ENCODE results near the gene GCM1. TPM values are rescaled to one million over a fixed set of nuclear protein-coding genes. Genes with fewer than 3 reads are reported as not detected.

The GCM1 gene
- total and polyA plus RNA-seq, 8 donors: 0.05 TPM; not detected in 7

DNA sequence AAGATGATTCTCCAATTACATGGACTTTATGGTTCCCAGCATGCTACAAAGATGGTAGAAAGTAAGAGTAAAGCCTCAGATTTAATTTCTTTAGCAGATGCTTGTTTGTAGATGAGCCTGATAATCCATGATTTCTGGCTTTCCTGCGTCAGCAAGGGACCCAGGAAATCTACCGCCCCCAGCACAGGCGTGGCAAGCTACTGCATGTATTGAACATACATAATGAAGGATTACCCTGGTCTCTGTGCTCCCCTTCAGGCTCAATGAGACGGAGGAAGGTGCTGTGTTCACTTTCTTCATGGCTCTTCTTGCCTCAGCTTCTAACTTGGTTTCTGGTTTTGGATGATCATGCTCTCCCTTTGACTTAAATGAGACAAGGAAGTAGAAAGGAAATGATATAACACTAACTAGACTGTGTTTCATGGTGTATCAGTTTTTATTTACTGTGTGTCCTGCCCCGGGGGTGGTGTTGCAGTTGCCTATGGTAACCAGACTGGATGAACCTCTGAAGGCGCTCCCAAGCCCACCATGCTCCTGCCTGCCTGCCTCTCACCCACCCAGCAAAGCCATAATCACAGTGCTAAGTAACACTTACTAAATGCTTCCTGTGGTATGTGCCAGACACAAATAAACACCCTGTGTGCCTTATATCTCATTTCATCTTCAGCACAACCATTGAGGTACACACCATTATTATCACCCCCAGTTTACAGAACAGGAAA, 17.9 kb downstream of the GCM1 start:
- no peak overlapping the region for H3K27ac ChIP-seq
- H3K27me3 ChIP-seq: no peaks in the 10 kb centered on the region
- no peaks in the 10 kb centered on the region for H3K36me3 ChIP-seq
- no peak for TF ChIP-seq POLR2A (IDR thresholded peaks at IDR 0.05)
- TF ChIP-seq, protein P1, sequence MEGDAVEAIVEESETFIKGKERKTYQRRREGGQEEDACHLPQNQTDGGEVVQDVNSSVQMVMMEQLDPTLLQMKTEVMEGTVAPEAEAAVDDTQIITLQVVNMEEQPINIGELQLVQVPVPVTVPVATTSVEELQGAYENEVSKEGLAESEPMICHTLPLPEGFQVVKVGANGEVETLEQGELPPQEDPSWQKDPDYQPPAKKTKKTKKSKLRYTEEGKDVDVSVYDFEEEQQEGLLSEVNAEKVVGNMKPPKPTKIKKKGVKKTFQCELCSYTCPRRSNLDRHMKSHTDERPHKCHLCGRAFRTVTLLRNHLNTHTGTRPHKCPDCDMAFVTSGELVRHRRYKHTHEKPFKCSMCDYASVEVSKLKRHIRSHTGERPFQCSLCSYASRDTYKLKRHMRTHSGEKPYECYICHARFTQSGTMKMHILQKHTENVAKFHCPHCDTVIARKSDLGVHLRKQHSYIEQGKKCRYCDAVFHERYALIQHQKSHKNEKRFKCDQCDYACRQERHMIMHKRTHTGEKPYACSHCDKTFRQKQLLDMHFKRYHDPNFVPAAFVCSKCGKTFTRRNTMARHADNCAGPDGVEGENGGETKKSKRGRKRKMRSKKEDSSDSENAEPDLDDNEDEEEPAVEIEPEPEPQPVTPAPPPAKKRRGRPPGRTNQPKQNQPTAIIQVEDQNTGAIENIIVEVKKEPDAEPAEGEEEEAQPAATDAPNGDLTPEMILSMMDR (IDR thresholded peaks at IDR 0.05): no peak
- TF ChIP-seq EP300 (IDR thresholded peaks at IDR 0.05): no peak
- no peak for TF ChIP-seq POLR2AphosphoS5 (IDR thresholded peaks at IDR 0.05)
- intact Hi-C loops (cut with DNase I; ENCODE audit: low total_unique reads): no loop called here
- WGBS, 5 donors: 72 to 92% (median 82%) methylated on average over 6 of the region's 6 CpGs
- no peak overlapping the region for H3K4me3 ChIP-seq
- no peaks in the 10 kb centered on the region for H3K9me3 ChIP-seq
- DNase-seq: no peak
- H3K4me1 ChIP-seq: no peaks in the 10 kb centered on the region

DNA sequence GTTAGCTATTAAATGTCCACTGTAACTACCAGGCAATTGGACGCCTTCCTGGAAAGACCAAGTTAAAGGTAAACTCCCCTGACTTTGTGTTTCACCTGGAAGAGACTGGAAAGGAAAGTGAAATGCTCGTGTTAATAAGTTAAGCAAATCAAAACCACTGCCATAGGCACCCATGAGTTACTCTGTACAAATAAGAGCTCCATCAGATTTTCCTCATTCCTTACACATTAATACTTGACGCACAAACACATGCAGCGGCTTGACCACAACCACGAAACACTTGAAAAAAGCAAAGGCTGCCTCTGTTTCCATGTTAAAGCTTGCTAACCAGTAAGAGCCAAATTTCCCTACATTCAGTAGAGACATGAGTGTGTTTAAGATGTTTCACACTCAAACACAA, 19.8 kb downstream of the GCM1 start:
- TF ChIP-seq EP300 (IDR thresholded peaks at IDR 0.05): no peak
- no peak for TF ChIP-seq POLR2AphosphoS5 (IDR thresholded peaks at IDR 0.05)
- TF ChIP-seq, protein P1 (IDR thresholded peaks at IDR 0.05): no peak
- TF ChIP-seq POLR2A (IDR thresholded peaks at IDR 0.05): no peak
- 22 to 59% (median 51%) methylated on average over 5 of the region's 5 CpGs for WGBS, 5 donors
- H3K4me1 ChIP-seq: no peaks in the 10 kb centered on the region
- intact Hi-C loops (cut with DNase I; ENCODE audit: low total_unique reads): no loop called here
- H3K9me3 ChIP-seq: no peaks in the 10 kb centered on the region
- no peak overlapping the region for H3K4me3 ChIP-seq
- H3K27me3 ChIP-seq: no peaks in the 10 kb centered on the region
- no peaks in the 10 kb centered on the region for H3K36me3 ChIP-seq
- H3K27ac ChIP-seq: peak overlapping the region in 3 of 5 donors; percentile 42 to 79 (median 65)
- peak in 1 of 2 donors; percentile 23 for DNase-seq

DNA sequence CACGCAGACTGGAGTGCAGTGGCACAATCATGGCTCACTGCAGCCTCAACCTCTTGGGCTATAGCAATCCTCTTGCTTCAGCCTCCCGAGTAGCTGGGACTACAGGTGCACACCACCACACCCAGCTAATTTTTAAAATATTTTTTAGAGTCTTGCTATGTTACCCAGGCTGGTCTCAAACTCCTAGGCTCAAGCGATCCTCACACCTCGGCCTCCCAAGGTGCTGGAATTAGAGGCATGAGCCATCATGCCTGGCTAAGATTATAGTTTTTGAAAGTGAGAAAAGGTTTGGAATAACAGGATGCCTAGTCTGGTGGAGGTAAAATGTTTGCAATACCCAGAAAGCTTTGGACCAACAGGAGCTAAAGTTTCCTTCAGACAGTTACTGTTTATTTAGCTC, 23.4 kb downstream of the GCM1 start:
- DNase-seq: no peak
- Histone ChIP-seq H3K4me3 (no peak overlapping the region), H3K36me3 (no peaks in the 10 kb centered on the region), H3K9me3 (no peaks in the 10 kb centered on the region), H3K27me3 (no peaks in the 10 kb centered on the region), H3K27ac (no peak overlapping the region), H3K4me1 (peaks cover 0 to 2% (median under 1%) of the 10 kb centered on the region in 4 donors)
- TF ChIP-seq EP300 (IDR thresholded peaks at IDR 0.05) (no peak), POLR2A (IDR thresholded peaks at IDR 0.05) (no peak), POLR2AphosphoS5 (IDR thresholded peaks at IDR 0.05) (no peak)
- TF ChIP-seq, protein P1 (IDR thresholded peaks at IDR 0.05): no peak
- intact Hi-C loops (cut with DNase I; ENCODE audit: low total_unique reads): no loop called here
- whole genome bisulfite sequencing, 5 donors: 79 to 96% (median 87%) methylated on average over 4 of the region's 4 CpGs

DNA sequence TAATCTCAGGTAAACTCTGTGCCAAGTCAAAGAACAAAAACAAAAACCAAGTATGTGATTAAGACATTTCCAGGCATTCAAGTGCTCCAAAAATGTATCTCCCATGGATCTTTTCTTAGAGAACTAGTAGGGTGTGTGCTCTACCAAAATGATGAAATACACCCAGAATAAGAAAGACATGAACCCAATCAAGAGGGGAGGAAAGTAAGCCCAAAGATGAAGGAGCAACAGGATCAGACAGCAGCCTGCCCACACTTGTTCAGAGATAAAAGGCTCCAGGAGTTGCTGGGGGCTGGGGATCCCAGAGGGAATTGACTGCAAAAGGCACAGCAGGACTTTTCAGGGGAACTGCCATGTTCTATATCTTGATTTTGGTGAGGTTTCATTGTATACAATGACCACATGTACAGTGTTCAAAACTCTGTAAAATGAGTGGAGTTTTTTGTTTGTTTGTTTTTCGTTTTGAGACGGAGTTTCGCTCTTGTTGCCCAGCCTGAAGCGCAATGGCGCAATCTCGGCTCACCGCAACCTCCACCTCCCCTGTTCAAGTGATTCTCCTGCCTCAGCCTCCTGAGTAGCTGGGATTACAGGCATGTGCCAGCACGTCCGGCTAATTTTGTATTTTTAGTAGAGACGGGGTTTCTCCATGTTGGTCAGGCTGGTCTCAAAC, 24.4 kb downstream of the GCM1 start:
- peaks cover 0 to 12% (median 4%) of the 10 kb centered on the region in 4 donors for H3K4me1 ChIP-seq
- no peaks in the 10 kb centered on the region for H3K9me3 ChIP-seq
- intact Hi-C loops (cut with DNase I; ENCODE audit: low total_unique reads): no loop called here
- H3K27ac ChIP-seq: no peak overlapping the region
- no peak for DNase-seq
- H3K4me3 ChIP-seq: no peak overlapping the region
- no peaks in the 10 kb centered on the region for H3K36me3 ChIP-seq
- TF ChIP-seq, protein P1 (IDR thresholded peaks at IDR 0.05): no peak
- no peak for TF ChIP-seq POLR2AphosphoS5 (IDR thresholded peaks at IDR 0.05)
- no peak for TF ChIP-seq EP300 (IDR thresholded peaks at IDR 0.05)
- no peak for TF ChIP-seq POLR2A (IDR thresholded peaks at IDR 0.05)
- WGBS, 5 donors: 93 to 98% (median 94%) methylated on average over 10 of the region's 10 CpGs
- no peaks in the 10 kb centered on the region for H3K27me3 ChIP-seq

All from stomach (tissue), 9 donors.